Left colon (tissue), 2 donors: ENCODE results near the gene SIRPB1. TPM values are rescaled to one million over a fixed set of nuclear protein-coding genes. Genes with fewer than 3 reads are reported as not detected.

ENCODE experiments used
- total RNA-seq, 2 donors: library from RNA; stranded (reverse); fragmentation: NEBNext Ultra II Directional; extraction: Animal tissue kit (Norgen Biotek cat#: 25700); gene quantifications; one replicate each; pipeline ENCODE4 v1.2.1, GENCODE V29; 2021
- donor health status: DM: no; HTN: no; CAD: no.
- donor health status: DM: yes; HTN: yes; CAD: no.

The SIRPB1 gene
- total RNA-seq, 2 donors from 2014 or later = 0.37 to 1.8 TPM

Other genes starting within 250 kb of the SIRPB1 start
- 100 to 1,000 TPM; 259 to 309 TPM for gene FKBP1A, start 227.0 kb downstream of the SIRPB1 start, total RNA-seq
- 10 to 100 TPM; 61.6 to 81.5 TPM for gene NSFL1C, start 153.2 kb downstream of the SIRPB1 start, total RNA-seq
- gene SIRPB2, start 128.6 kb downstream of the SIRPB1 start, total RNA-seq = 1 to 10 TPM; 1.1 to 2.4 TPM
- gene SIRPD, start 62.3 kb downstream of the SIRPB1 start, total RNA-seq = not detected
- gene SIRPG, start 37.8 kb upstream of the SIRPB1 start, total RNA-seq = 1 to 10 TPM in 1 of 2 donors, under 1 TPM in 1; 0.52 to 1.1 TPM